CD14-positive monocyte (primary cell): ENCODE results near the gene SHISA6. TPM values are rescaled to one million over a fixed set of nuclear protein-coding genes. Genes with fewer than 3 reads are reported as not detected.

Source experiments
- DNase-seq, 3 donors: peaks; one replicate each; pipeline ENCODE4 v3.0.0-alpha.2; 2011 to 2022
- H2AFZ ChIP-seq: 2 replicates; pipeline ENCODE4 v1.6.0; 2012; ENCODE audit warnings: mild to moderate bottlenecking, low read depth, low read length, inconsistent platforms; ENCODE audit not compliant: insufficient read depth, poor library complexity, severe bottlenecking
- H3K27ac ChIP-seq, 2 donors: 1 replicate in 1 of 2; 2 replicates in 1 of 2; pipeline ENCODE4 v1.5.1; 2012 to 2013; ENCODE audit warnings: low read length in 2 of 2, control low read depth in 1 of 2, inconsistent platforms in 1 of 2, low read depth in 1 of 2, mild to moderate bottlenecking in 1 of 2
- H3K27me3 ChIP-seq, 2 donors: one replicate each; pipeline versions ENCODE4 v1.6.0 to v1.6.1; 2011 to 2013; ENCODE audit warnings: low read length in 2 of 2; ENCODE audit not compliant: control insufficient read depth in 2 of 2, insufficient read depth in 2 of 2
- H3K36me3 ChIP-seq, 2 donors: replicated peaks in 1 of 2; 1 replicate in 1 of 2; 2 replicates in 1 of 2; pipeline versions ENCODE4 v1.5.1 to v1.6.1; 2012 to 2013; ENCODE audit warnings: low read length in 2 of 2, control low read depth in 1 of 2, inconsistent platforms in 1 of 2, mild to moderate bottlenecking in 1 of 2; ENCODE audit not compliant: insufficient read depth in 2 of 2, control insufficient read depth in 1 of 2
- H3K4me1 ChIP-seq, 2 donors: 1 replicate in 1 of 2; 2 replicates in 1 of 2; pipeline versions ENCODE4 v1.5.1 to v1.6.1; 2012 to 2013; ENCODE audit warnings: low read length in 2 of 2, control low read depth in 1 of 2, inconsistent platforms in 1 of 2, mild to moderate bottlenecking in 1 of 2, moderate library complexity in 1 of 2; ENCODE audit not compliant: insufficient read depth in 2 of 2, control insufficient read depth in 1 of 2
- H3K4me2 ChIP-seq: replicated peaks from 2 replicates; pipeline ENCODE3; 2012; ENCODE audit warnings: low read length, moderate library complexity, mild to moderate bottlenecking; ENCODE audit not compliant: poor library complexity, severe bottlenecking; ENCODE audit errors: extremely low read depth
- H3K4me3 ChIP-seq, 3 experiments: fragments of 200-600 bp in 1 of 3; sonication (generic) in 1 of 3; replicated peaks in 1 of 3; 1 replicate in 2 of 3; 2 replicates in 1 of 3; pipeline ENCODE4 v1.5.1; 2011 to 2013; ENCODE audit warnings: low read length in 3 of 3, mild to moderate bottlenecking in 3 of 3, control low read depth in 2 of 3, low read depth in 2 of 3, inconsistent platforms in 1 of 3, moderate library complexity in 1 of 3
- H3K79me2 ChIP-seq: 2 replicates; pipeline ENCODE4 v1.6.0; 2012; ENCODE audit warnings: mild to moderate bottlenecking, control low read depth, inconsistent platforms, low read length, moderate library complexity; ENCODE audit not compliant: insufficient read depth
- H3K9ac ChIP-seq: 2 replicates; pipeline ENCODE4 v1.6.0; 2017; ENCODE audit warnings: low read length, mild to moderate bottlenecking; ENCODE audit not compliant: insufficient read depth, poor library complexity, severe bottlenecking
- H3K9me3 ChIP-seq, 2 donors: replicated peaks in 1 of 2; 1 replicate in 1 of 2; 2 replicates in 1 of 2; pipeline versions ENCODE4 v1.5.1 to v1.6.1; 2012 to 2013; ENCODE audit warnings: low read length in 2 of 2, control low read depth in 1 of 2; ENCODE audit not compliant: control insufficient read depth in 1 of 2, insufficient read depth in 1 of 2
- H4K20me1 ChIP-seq: 2 replicates; pipeline ENCODE4 v1.6.0; 2012; ENCODE audit warnings: mild to moderate bottlenecking, low read length, control low read depth, moderate library complexity; ENCODE audit not compliant: insufficient read depth
- H3K27ac Mint-ChIP-seq, 7 donors: one replicate each; pipeline ENCODE4 v1.8.0; 2020; ENCODE audit warnings: mild to moderate bottlenecking in 7 of 7, mixed read lengths in 7 of 7, moderate library complexity in 6 of 7, inconsistent platforms in 2 of 7
- H3K27me3 Mint-ChIP-seq, 3 donors: one replicate each; pipeline ENCODE4 v1.8.0; 2021 to 2022; ENCODE audit warnings: low read depth in 3 of 3, mild to moderate bottlenecking in 3 of 3, mixed read lengths in 3 of 3, moderate library complexity in 3 of 3, inconsistent platforms in 1 of 3
- H3K36me3 Mint-ChIP-seq, 2 donors: one replicate each; pipeline ENCODE4 v1.8.0; 2020; ENCODE audit warnings: mixed read lengths in 2 of 2, inconsistent platforms in 1 of 2, mild to moderate bottlenecking in 1 of 2
- H3K4me1 Mint-ChIP-seq: one replicate; pipeline ENCODE4 v1.8.0; 2020; ENCODE audit warnings: mild to moderate bottlenecking, mixed read lengths
- H3K4me3 Mint-ChIP-seq, 2 donors: one replicate each; pipeline ENCODE4 v1.8.0; 2020; ENCODE audit warnings: mild to moderate bottlenecking in 2 of 2, mixed read lengths in 2 of 2, moderate library complexity in 1 of 2
- H3K9me3 Mint-ChIP-seq, 7 donors: one replicate each; pipeline ENCODE4 v1.8.0; 2020 to 2022; ENCODE audit warnings: mixed read lengths in 7 of 7, mild to moderate bottlenecking in 6 of 7, moderate library complexity in 6 of 7, inconsistent platforms in 2 of 7
- CTCF ChIP-seq: fragments of 200-600 bp; IDR thresholded peaks from one replicate; pipeline ENCODE4 v1.8.0; 2022; ENCODE audit warnings: antibody characterized with exemption, mild to moderate bottlenecking
- WGBS: methylation state at CpG from one replicate; pipeline ENCODE4 v1.1.5; 2013; ENCODE audit warnings: missing lambda C conversion rate; ENCODE audit not compliant: insufficient coverage; 5-methylcytosine and 5-hydroxymethylcytosine counted together
- intact Hi-C, 2 donors: fragments of 100-400 bp; cut with micrococcal nuclease; formaldehyde crosslinking; loops; one replicate each; pipeline versions ENCODE4 v1.15.0 to v1.15.1; 2023
- polyA plus RNA-seq, 3 donors: library from polyadenylated mRNA; depleted of rRNA in 1 of 3; unstranded in 2 of 3; stranded (reverse) in 1 of 3; fragments of 300-500 nt in 2 of 3; fragments of >200 nt in 1 of 3; fragmentation: Illumina TruSeq in 2 of 3; gene quantifications; 1 replicate in 2 of 3; 2 replicates in 1 of 3; pipeline ENCODE4 v1.2.3, GENCODE V29; 2012 to 2021

The SHISA6 gene
- polyA plus RNA-seq, 3 donors, result not detected

GRCh38 chr17:11278186-11278991, 37.4 kb downstream of the SHISA6 start:
- WGBS, result 48% methylated on average over 12 of the region's 15 CpGs
- Histone ChIP-seq H3K36me3 (no peaks in the 10 kb centered on the region), H2AFZ (no peak overlapping the region), H3K27me3 (no peaks in the 10 kb centered on the region), H3K4me1 (no peaks in the 10 kb centered on the region), H3K27ac (no peak overlapping the region), H4K20me1 (no peaks in the 10 kb centered on the region), H3K9ac (no peak overlapping the region), H3K4me2 (no peak overlapping the region), H3K9me3 (peaks cover 34 to 39% of the 10 kb centered on the region in 2 donors), H3K79me2 (no peaks in the 10 kb centered on the region), H3K4me3 (no peak overlapping the region)
- Mint-ChIP-seq H3K4me1 (no peaks in the 10 kb centered on the region), H3K9me3 (peaks cover 0 to 21% (median 5%) of the 10 kb centered on the region in 7 donors), H3K27me3 (peaks cover 0 to 2% (median 0%) of the 10 kb centered on the region in 3 donors), H3K4me3 (no peak overlapping the region), H3K36me3 (no peaks in the 10 kb centered on the region), H3K27ac (no peak overlapping the region)
- no peak for TF ChIP-seq CTCF
- no peak for DNase-seq
- intact Hi-C loops, result no loop called here

DNA sequence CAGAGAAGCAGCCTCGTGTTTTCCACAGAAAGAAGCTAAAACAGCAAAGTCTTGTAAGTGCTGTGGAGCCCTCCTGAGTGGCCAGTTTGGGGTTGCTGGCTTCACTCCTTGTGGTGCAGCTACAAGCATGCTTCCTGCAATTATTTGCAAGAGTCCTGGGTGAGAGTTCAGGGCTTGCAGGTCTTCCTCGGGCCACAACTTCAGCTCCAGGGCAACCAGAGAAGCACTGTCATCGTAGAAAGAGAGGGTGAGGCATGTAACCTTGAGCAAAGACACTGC, 37.9 kb downstream of the SHISA6 start:
- WGBS, result 64% methylated on average over 2 of the region's 3 CpGs
- Histone ChIP-seq H3K36me3 (no peaks in the 10 kb centered on the region), H3K27me3 (no peaks in the 10 kb centered on the region), H3K9me3 (peaks cover 29 to 34% of the 10 kb centered on the region in 2 donors), H3K4me3 (no peak overlapping the region), H2AFZ (no peak overlapping the region), H3K4me1 (no peaks in the 10 kb centered on the region), H3K4me2 (no peak overlapping the region), H3K9ac (no peak overlapping the region), H3K79me2 (no peaks in the 10 kb centered on the region), H3K27ac (no peak overlapping the region), H4K20me1 (no peaks in the 10 kb centered on the region)
- no peak for TF ChIP-seq CTCF
- no peaks in the 10 kb centered on the region for H3K36me3 Mint-ChIP-seq
- H3K4me1 Mint-ChIP-seq, result no peaks in the 10 kb centered on the region
- no peak for DNase-seq
- intact Hi-C loops, result no loop called here
- peaks cover 0 to 21% (median 5%) of the 10 kb centered on the region in 7 donors for H3K9me3 Mint-ChIP-seq
- H3K4me3 Mint-ChIP-seq, result no peak overlapping the region
- H3K27ac Mint-ChIP-seq, result no peak overlapping the region
- H3K27me3 Mint-ChIP-seq, result peaks cover 0 to 2% (median 0%) of the 10 kb centered on the region in 3 donors
